GM11168 (cell line): ENCODE measurements around the gene PCBD1.

Experiments used
- in situ Hi-C: fragments of 300-500 bp; cut with MboI; formaldehyde crosslinking; loops from one replicate; pipeline ENCODE4 v1.12.0; 2022; ENCODE audit warnings: low sequenced_read_pairs; ENCODE audit not compliant: unreplicated experiment

The PCBD1 gene

GRCh38 chr10:70887804-70888800, at the start of gene PCBD1:
PCBD1 (minus strand) TSS chr10:70888565; CDS start chr10:70888533, 32 bp downstream.
- in situ Hi-C loops = loop anchor here (10.0 kb wide), 1 partner anchor 333 kb away; no protein-coding TSS in a partner anchor

- in situ Hi-C loops = no loop called here
Observed at GRCh38 chr10:70937661-70938060, 49.3 kb upstream of the PCBD1 start.

DNA sequence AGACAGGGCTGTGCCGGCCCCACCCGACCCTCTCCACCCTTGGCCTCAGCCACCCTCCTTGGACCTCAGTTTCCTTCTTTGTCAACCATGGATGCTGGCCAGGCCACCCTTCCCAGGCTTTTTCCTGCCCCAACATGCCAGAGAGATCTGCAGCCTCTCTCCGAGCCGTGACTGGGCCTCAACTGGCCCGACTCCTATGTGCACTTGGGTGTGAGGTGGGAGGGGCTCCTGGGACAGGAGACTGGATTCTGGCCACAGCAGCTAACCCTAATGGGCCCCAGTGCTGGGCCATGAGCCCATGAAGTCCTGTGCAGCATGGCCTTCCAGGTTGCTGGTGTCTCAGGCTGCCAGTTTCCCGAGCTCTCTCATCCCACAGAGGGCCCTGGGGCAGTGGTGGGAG, 47.7 kb upstream of the PCBD1 start:
- in situ Hi-C loops = no loop called here

DNA sequence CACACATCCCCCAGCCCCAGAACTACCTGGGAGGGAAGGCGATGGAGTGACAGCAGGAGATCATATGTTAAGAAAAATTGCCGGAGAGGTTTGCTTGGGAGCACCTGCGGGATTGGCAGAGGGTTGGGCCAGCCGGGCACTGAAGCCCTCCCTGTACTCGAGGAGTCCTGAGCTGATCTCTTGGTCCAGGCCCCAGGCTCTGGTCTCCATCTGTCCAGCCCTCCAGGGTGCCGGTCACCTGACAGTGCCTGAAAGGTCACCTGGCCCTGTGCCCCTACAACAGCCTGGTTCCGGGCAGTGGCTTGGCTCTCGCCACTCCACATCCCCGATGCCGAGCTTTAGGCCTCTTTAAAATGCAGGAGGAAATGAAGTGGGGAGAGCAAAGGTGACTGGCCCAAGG, 47.3 kb upstream of the PCBD1 start:
- in situ Hi-C loops = no loop called here

DNA sequence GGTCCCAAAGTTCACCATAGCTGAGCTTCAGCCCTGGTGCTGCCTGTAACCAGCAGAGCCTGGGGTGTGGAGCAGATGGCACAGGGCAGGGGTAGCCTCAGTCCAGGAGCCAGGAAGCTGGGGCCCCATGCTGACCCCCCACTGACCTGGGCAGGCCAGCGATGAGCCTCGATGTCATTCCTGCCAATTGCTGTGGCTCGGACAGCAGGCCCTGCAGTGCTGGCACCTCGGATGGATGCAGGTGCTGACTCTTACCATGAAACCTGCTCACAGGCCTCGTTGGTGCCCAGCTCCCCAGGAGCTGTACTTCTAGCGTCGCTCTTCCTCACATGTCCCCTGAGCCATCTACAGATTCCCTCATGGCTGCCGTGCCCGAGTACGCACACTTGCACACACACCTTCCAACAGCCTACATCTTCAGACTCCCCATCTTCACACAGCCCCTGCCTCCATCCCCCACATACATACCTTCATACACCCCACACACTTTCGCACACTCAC, 46.8 kb upstream of the PCBD1 start:
- in situ Hi-C loops = no loop called here

DNA sequence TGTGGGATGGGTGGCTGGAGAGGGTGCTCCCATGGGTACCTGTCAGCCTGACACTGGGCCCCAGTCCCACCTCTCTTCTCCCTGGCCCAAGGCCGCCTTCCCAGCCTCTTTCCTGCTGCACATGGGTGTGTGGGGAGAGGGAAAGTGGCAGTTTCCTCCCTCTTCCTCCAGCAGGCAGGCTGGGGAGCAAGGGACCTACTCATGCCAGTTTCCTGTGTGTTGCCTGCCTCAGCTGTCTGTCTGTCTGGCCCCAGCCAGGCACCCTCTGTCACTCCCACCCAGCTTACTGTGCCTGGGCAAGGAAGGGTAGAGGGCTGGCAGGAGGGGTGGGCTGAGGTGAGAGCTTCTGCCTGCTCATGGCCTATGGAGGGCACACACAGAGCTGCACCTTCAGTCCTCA, 46.3 kb upstream of the PCBD1 start:
- in situ Hi-C loops = no loop called here

- in situ Hi-C loops = no loop called here
Observed at GRCh38 chr10:70932392-70933196, 44.2 kb upstream of the PCBD1 start.

- in situ Hi-C loops = no loop called here
Observed at GRCh38 chr10:70931168-70931815, 42.9 kb upstream of the PCBD1 start.

DNA sequence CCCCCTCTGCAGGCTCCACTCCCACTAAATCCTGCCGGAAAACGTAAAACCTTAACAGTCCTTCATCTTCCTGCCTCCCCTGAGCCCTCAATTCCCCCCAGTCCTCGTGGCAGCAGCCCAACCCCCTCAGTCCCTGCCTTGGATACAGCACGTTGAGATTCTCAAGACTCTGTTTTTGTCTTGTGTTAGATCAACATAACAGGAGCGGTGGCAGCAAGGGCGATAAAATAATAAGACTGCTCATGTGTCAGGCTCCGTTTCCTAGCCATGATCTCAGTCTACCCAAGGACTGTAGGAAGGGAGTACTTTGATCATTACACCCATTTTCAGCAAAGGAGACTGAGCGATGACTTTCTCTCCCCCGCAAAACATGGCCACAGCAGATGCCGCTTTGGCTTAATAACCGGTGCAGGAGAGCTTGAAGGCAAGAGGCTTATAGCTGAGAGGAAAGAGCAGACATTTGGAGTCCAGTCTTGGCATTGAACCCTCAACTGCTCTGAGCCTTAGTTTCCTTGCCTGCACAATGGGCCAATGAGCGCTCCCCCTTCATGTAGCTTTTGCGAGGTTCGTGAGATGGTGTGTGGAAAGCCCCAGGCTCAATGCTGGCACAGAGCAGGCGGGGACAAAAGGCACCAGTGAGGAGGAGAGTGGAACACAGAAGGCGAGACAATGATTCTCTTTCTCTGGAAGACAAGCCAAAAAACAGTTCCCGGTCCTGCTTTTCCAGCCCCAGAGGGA, 42.1 kb upstream of the PCBD1 start:
- in situ Hi-C loops = no loop called here

- in situ Hi-C loops = no loop called here
Observed at GRCh38 chr10:70928140-70928539, 39.8 kb upstream of the PCBD1 start.

GRCh38 chr10:70927189-70927943, 39.0 kb upstream of the PCBD1 start:
- in situ Hi-C loops = no loop called here

GRCh38 chr10:70926226-70927000, 38.0 kb upstream of the PCBD1 start:
- in situ Hi-C loops = no loop called here

DNA sequence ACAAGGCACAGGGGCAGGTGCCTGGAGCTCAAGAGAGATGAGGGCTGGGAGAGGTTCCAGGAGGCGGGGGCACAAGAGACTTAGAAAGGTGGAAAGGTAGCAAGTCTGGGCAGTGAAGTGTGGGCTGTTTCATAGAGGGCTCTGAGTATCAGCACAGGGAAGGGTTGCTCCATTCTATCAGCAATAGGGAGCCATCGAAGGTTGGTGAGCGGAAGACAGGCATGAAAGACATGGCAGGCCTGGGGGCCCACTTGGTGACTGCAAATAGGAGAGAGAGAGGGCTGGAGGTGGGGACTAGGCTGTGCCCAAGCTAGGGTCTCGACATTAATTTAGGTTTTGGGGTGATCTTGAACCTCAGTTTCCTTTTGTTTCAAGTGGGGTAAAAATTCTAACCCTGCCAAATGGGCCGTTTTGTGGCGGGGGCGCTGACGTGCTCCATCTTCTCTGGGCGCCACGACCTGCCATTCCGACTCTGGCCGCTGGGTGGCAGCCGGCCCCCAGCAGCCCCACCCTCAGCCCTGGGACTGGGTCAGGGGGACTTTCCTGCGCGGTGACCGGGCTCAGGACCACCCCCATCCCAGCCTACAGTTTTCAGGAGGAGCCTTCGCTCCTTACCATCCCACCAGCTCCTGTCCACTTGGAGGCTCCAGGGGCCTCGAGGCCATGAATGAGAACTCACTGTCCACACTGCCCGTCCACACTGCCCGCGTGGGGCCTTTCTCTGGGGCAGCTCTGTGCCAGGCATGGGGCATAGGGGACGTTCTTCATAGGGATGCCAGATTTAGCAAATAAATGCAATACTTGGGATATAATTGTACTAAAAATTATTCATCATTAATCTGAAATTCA, 37.2 kb upstream of the PCBD1 start:
- in situ Hi-C loops = no loop called here

- in situ Hi-C loops = loop anchor here (25.0 kb wide), 1 partner anchor 289 kb away; the partner anchor contains the start of gene UNC5B
Observed at GRCh38 chr10:70923696-70924095, 35.3 kb upstream of the PCBD1 start.

DNA sequence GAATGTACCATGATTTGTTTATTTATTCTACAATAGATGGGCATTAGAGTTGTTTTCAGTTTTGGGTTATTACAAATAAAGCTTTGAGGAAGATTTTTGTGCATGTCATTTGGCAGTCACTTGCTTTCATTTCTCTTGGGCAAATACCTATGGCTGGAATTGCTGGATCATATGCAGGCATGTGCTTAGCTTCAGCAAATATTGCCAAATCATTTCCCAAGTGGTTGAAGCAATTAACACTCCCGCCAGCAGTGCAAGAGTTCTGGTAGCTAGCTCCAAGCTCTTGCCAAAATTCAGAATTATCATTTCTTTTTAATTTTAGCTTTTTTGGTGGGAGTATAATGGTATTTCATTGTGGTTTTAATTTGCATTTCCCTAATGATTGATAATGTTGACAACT, 32.9 kb upstream of the PCBD1 start:
- in situ Hi-C loops = loop anchor here (25.0 kb wide), 1 partner anchor 291 kb away; the partner anchor contains the start of gene UNC5B

- in situ Hi-C loops = loop anchor here (25.0 kb wide), 1 partner anchor 292 kb away; the partner anchor contains the start of gene UNC5B
Observed at GRCh38 chr10:70920519-70920918, 32.2 kb upstream of the PCBD1 start.

GRCh38 chr10:70919906-70920305, 31.5 kb upstream of the PCBD1 start:
- in situ Hi-C loops = loop anchor here (25.0 kb wide), 1 partner anchor 292 kb away; the partner anchor contains the start of gene UNC5B
